Measurements from ENCODE around the gene SETDB1. TPM values are rescaled to one million over a fixed set of nuclear protein-coding genes. Genes with fewer than 3 reads are reported as not detected.
A peak's percentile ranks its signal among the peaks of the same experiment; 100 is the strongest.

SETDB1 gene
- total RNA-seq, 4 donors from 2014 or later, result 20.5 to 39.5 (median 25.3) TPM

DNA sequence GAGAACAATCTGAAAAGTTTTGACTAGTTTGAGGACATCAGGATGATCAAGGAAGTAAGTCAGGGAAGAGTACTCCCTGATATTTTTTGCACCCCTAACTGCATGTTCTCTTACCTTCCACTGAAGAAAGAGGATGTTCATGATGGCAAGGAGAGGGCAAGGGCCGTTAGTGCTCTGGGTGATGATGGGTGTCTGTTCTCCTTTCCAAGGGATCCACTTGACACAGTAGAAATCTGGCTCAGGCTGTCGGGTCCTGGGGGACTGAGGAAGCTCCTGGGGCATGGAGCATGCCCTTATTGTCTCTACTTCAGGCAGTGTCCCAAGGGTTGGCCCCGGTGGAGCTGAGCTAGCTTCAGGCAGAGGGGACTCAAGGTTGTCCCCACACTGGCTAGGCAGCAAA is 75.9 kb downstream of the SETDB1 start:
- intact Hi-C loops (cut with DNase I), result no loop called here
- TF ChIP-seq, protein P1, sequence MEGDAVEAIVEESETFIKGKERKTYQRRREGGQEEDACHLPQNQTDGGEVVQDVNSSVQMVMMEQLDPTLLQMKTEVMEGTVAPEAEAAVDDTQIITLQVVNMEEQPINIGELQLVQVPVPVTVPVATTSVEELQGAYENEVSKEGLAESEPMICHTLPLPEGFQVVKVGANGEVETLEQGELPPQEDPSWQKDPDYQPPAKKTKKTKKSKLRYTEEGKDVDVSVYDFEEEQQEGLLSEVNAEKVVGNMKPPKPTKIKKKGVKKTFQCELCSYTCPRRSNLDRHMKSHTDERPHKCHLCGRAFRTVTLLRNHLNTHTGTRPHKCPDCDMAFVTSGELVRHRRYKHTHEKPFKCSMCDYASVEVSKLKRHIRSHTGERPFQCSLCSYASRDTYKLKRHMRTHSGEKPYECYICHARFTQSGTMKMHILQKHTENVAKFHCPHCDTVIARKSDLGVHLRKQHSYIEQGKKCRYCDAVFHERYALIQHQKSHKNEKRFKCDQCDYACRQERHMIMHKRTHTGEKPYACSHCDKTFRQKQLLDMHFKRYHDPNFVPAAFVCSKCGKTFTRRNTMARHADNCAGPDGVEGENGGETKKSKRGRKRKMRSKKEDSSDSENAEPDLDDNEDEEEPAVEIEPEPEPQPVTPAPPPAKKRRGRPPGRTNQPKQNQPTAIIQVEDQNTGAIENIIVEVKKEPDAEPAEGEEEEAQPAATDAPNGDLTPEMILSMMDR (IDR thresholded peaks at IDR 0.05), result no peak
- TF ChIP-seq POLR2A (IDR thresholded peaks at IDR 0.05), result no peak
- no peak overlapping the region for H3K27ac ChIP-seq
- DNase-seq, result no peak
- no peak overlapping the region for H3K4me3 ChIP-seq
- peaks cover 24 to 61% (median 24%) of the 10 kb centered on the region in 3 donors for H3K36me3 ChIP-seq
- WGBS, 2 donors, result 69 to 81% methylated on average over 2 to 3 of the region's 3 CpGs
- H3K4me1 ChIP-seq, result peaks cover 33 to 49% (median 37%) of the 10 kb centered on the region in 3 donors
- H3K9me3 ChIP-seq, result no peaks in the 10 kb centered on the region
- H3K27me3 ChIP-seq, result no peaks in the 10 kb centered on the region

DNA sequence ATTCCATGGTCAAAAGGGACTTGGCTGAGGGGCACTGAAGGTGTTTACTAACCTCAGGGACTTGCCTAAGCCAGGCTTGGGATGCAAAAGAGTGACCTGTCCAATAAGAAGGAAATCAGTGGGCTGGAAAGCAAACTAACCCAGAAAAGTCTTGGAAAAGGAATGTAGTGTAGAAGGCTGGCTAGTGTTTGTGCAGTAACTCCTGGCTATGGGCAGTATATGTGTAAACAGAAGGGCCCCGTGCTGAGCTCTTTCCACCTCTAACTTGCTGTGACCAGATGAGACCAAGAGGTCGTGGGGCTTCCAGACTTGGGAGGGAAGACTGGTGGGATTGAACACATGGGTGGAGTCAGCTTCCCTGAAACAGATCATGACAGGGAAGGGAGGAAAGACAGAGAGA is 76.4 kb downstream of the SETDB1 start:
- peak overlapping the region in 1 of 4 donors; percentile 76 for H3K4me3 ChIP-seq
- TF ChIP-seq POLR2A (IDR thresholded peaks at IDR 0.05), result no peak
- TF ChIP-seq, protein P1 (IDR thresholded peaks at IDR 0.05), result no peak
- peaks cover 18 to 55% (median 18%) of the 10 kb centered on the region in 3 donors for H3K36me3 ChIP-seq
- no peak for DNase-seq
- intact Hi-C loops (cut with DNase I), result no loop called here
- no peaks in the 10 kb centered on the region for H3K27me3 ChIP-seq
- peak overlapping the region in 1 of 4 donors; percentile 29 for H3K27ac ChIP-seq
- peaks cover 39 to 55% (median 43%) of the 10 kb centered on the region in 3 donors for H3K4me1 ChIP-seq
- no peaks in the 10 kb centered on the region for H3K9me3 ChIP-seq
- WGBS, 2 donors, result 40 to 55% methylated on average over 2 of the region's 2 CpGs

DNA sequence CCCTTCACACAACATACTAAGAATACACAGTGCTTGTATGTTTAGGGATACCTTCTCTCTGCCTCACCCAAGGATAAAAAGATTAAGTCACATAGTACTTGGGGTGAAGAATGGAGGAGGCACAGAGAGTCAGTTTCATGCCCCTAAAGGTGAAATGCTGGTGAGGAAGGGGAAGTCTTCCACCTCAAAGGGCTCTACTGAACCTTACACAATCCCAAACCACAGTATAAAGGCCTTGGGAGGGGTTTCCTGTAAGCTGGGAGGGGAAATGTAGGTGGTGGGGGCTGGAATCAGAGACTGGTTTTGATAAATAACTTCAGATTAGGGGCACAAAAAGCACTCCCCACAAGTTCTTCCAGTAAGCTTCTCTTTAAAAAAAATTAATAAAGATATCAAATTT is 77.0 kb downstream of the SETDB1 start:
- Histone ChIP-seq H3K27ac (peak overlapping the region in 2 of 4 donors; percentile 29 to 95), H3K4me3 (peak overlapping the region in 2 of 4 donors; percentile 62 to 76), H3K4me1 (peaks cover 43 to 60% (median 46%) of the 10 kb centered on the region in 3 donors), H3K9me3 (no peaks in the 10 kb centered on the region), H3K36me3 (peaks cover 12 to 49% (median 16%) of the 10 kb centered on the region in 3 donors), H3K27me3 (no peaks in the 10 kb centered on the region)
- intact Hi-C loops (cut with DNase I), result no loop called here
- TF ChIP-seq, protein P1 (IDR thresholded peaks at IDR 0.05), result no peak
- TF ChIP-seq POLR2A (IDR thresholded peaks at IDR 0.05), result no peak
- DNase-seq, result no peak

DNA sequence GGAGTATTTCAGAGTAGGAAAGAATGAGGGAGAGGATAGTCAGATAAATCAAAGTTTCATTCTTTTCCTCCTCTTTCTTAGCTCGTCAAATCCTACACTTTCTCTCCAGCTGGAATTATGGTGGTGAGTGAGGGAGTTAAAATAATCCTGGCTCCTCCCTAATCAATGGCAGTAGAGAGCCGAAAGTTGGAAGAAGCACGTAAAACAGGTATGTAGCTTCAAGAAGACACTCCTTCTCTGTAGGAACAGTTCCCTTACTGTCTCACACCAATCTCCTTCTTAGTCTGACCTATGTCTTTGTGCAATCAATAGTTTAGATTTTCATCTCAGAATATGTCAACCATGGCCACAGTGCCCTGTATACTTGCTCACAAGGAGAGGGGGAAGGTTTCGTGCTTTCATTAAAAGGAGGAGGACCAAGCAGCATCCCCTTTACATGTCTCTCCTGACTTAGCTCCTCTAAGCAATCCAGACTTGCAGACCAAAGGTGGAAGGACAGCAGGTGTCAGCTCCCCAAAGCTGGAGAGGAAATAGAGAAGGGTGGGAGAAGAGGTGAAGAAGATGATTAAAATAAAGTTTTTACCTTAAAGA is 79.7 kb downstream of the SETDB1 start:
- H3K9me3 ChIP-seq, result no peaks in the 10 kb centered on the region
- peaks cover 53 to 83% (median 56%) of the 10 kb centered on the region in 3 donors for H3K4me1 ChIP-seq
- TF ChIP-seq POLR2A (IDR thresholded peaks at IDR 0.05), result no peak
- TF ChIP-seq, protein P1 (IDR thresholded peaks at IDR 0.05), result no peak
- DNase-seq, result no peak
- no peaks in the 10 kb centered on the region for H3K27me3 ChIP-seq
- H3K36me3 ChIP-seq, result peaks cover 0 to 23% (median 0%) of the 10 kb centered on the region in 3 donors
- 8 to 11% methylated on average over 4 of the region's 4 CpGs for WGBS, 2 donors
- intact Hi-C loops (cut with DNase I), result no loop called here
- peak overlapping the region; percentile 88 to 95 (median 92) for H3K27ac ChIP-seq
- H3K4me3 ChIP-seq, result peak overlapping the region; percentile 45 to 76 (median 62)

DNA sequence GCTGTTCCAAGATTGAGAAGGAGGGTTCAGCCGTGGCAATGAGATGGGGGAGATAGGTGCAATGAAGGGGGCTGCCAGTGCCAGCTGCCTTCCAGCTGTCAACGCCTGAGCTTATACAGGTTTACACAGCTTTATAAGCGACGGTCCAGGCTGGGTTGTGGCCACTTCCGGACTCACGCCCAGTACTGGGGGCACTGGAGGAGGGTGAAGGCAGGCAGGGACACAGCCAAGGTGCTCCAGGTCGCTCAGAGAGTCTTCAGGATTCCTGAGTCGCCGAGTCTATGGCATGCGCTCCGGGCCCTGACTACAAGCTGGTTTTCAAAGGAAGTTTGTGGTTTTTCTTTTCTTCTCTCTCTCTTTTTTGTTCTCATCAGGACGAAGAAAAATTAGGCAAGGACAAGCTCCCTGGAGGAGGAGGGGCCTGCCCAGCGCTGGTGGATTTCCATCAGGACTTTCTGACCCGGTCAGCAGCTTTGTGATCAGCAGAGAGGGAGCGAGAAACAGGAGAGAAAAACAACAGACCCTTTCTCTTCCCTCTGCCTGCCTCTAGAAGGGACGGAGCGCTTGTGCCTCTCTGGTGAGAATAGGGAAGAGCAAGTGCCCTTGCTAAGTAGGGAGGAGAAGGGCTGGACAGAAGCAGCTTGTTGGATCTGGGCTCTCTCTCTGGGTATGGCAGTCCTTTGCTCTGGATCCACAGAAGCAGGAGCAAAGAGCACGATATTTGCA is 80.3 kb downstream of the SETDB1 start, which contains the start of gene MINDY1:
Gene MINDY1, minus strand, starts transcription at position 576 of the 726 bp plus-strand sequence. CDS start 4,285 bp downstream, outside the sequence.
- intact Hi-C loops (cut with DNase I), result no loop called here
- no peak for DNase-seq
- H3K4me1 ChIP-seq, result peaks cover 53 to 90% (median 56%) of the 10 kb centered on the region in 3 donors
- no peaks in the 10 kb centered on the region for H3K9me3 ChIP-seq
- WGBS, 2 donors, result 1 to 2% methylated on average over 13 of the region's 18 CpGs
- no peaks in the 10 kb centered on the region for H3K27me3 ChIP-seq
- TF ChIP-seq, protein P1 (IDR thresholded peaks at IDR 0.05), result peak in 4 of 6 experiments; percentile 28 to 56 (median 48)
- TF ChIP-seq POLR2A (IDR thresholded peaks at IDR 0.05), result peak in 2 of 4 donors; percentile 62 to 63
- peak within 1 kb of the TSS; percentile 45 to 86 (median 74) for H3K4me3 ChIP-seq
- H3K27ac ChIP-seq, result peak within 1 kb of the TSS; percentile 88 to 95 (median 92)
- H3K36me3 ChIP-seq, result peaks cover 0 to 16% (median 0%) of the 10 kb centered on the region in 3 donors
